GM23338 (cell line): ENCODE results near the gene ADGRF1.

Experiments used
- EZH2 ChIP-seq: fragments of 200-600 bp; sonication (generic); IDR thresholded peaks from one replicate; pipeline ENCODE4 v1.8.0; 2017; ENCODE audit warnings: antibody characterized with exemption, mild to moderate bottlenecking, low read depth; ENCODE audit not compliant: unreplicated experiment
- EZH2phosphoT487 ChIP-seq: fragments of 200-600 bp; sonication (generic); IDR thresholded peaks from one replicate; pipeline ENCODE4 v1.8.1; 2018; ENCODE audit warnings: antibody characterized with exemption; ENCODE audit not compliant: unreplicated experiment
- TF ChIP-seq, protein P1 (sequence below), 2 experiments: fragments of 200-600 bp in 1 of 2; sonication (generic) in 1 of 2; conservative IDR thresholded peaks; 2 replicates each; pipeline versions ENCODE4 v1.5.1 to v1.6.1; 2016 to 2017; ENCODE audit warnings: antibody characterized with exemption in 2 of 2, low read depth in 2 of 2, mild to moderate bottlenecking in 2 of 2, moderate library complexity in 1 of 2
- TF ChIP-seq, protein P2 (sequence below): IDR thresholded peaks from one replicate; pipeline ENCODE4 v1.6.1; 2018; ENCODE audit warnings: antibody characterized with exemption; ENCODE audit not compliant: unreplicated experiment

DNA sequence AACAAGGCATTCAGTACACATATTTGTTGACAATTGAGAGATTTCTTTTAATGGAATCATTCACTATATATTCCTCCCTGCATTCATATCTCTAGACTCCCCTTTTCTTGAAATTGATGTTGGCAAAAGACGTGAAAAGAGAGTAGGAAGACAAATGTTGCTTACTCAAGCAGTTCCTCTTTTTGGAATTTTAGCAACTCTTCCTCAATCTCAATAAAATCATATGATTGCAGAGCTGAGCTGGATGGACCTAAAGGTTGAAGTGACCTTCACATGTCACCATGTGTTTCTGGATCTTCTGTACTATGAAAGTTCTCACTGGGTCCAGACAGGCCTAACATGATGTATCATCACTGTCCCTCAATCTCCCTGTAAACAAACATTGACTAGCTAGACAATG is 18.6 kb downstream of the ADGRF1 start:
- TF ChIP-seq, protein P1, sequence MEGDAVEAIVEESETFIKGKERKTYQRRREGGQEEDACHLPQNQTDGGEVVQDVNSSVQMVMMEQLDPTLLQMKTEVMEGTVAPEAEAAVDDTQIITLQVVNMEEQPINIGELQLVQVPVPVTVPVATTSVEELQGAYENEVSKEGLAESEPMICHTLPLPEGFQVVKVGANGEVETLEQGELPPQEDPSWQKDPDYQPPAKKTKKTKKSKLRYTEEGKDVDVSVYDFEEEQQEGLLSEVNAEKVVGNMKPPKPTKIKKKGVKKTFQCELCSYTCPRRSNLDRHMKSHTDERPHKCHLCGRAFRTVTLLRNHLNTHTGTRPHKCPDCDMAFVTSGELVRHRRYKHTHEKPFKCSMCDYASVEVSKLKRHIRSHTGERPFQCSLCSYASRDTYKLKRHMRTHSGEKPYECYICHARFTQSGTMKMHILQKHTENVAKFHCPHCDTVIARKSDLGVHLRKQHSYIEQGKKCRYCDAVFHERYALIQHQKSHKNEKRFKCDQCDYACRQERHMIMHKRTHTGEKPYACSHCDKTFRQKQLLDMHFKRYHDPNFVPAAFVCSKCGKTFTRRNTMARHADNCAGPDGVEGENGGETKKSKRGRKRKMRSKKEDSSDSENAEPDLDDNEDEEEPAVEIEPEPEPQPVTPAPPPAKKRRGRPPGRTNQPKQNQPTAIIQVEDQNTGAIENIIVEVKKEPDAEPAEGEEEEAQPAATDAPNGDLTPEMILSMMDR (conservative IDR thresholded peaks at IDR 0.05; ENCODE audit: low read depth in 2 of 2), result no peak
- no peak for TF ChIP-seq EZH2phosphoT487
- no peak for TF ChIP-seq EZH2
- TF ChIP-seq, protein P2, sequence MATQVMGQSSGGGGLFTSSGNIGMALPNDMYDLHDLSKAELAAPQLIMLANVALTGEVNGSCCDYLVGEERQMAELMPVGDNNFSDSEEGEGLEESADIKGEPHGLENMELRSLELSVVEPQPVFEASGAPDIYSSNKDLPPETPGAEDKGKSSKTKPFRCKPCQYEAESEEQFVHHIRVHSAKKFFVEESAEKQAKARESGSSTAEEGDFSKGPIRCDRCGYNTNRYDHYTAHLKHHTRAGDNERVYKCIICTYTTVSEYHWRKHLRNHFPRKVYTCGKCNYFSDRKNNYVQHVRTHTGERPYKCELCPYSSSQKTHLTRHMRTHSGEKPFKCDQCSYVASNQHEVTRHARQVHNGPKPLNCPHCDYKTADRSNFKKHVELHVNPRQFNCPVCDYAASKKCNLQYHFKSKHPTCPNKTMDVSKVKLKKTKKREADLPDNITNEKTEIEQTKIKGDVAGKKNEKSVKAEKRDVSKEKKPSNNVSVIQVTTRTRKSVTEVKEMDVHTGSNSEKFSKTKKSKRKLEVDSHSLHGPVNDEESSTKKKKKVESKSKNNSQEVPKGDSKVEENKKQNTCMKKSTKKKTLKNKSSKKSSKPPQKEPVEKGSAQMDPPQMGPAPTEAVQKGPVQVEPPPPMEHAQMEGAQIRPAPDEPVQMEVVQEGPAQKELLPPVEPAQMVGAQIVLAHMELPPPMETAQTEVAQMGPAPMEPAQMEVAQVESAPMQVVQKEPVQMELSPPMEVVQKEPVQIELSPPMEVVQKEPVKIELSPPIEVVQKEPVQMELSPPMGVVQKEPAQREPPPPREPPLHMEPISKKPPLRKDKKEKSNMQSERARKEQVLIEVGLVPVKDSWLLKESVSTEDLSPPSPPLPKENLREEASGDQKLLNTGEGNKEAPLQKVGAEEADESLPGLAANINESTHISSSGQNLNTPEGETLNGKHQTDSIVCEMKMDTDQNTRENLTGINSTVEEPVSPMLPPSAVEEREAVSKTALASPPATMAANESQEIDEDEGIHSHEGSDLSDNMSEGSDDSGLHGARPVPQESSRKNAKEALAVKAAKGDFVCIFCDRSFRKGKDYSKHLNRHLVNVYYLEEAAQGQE, result no peak
